NCI-H1105 (cell line): ENCODE results near the gene ALPK3.

Experiments used
- DNase-seq: peaks from one replicate; lab custom pipeline; 2025; lab: John Stamatoyannopoulos, UW

ALPK3 gene

DNA sequence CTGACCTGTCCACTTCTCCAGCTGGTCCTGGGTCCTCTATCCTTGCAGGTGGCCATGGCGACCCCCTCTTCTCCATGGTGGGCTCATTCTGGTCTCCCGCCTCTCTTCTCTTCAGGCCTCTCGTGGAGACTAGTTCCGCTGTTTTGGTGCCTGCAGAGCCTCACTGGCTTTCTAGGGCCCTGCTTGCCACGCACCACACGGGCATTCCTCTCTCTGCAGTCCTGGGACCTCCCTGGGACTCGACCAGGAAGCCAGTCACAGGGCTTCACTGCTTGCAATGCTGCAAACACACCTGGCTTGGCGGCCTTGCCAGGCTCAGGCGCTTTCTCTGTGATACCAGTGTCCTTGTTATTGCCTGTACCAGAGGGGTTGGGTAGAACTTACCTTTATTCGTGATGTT is 76.5 kb downstream of the ALPK3 start:
- DNase-seq = no peak

DNA sequence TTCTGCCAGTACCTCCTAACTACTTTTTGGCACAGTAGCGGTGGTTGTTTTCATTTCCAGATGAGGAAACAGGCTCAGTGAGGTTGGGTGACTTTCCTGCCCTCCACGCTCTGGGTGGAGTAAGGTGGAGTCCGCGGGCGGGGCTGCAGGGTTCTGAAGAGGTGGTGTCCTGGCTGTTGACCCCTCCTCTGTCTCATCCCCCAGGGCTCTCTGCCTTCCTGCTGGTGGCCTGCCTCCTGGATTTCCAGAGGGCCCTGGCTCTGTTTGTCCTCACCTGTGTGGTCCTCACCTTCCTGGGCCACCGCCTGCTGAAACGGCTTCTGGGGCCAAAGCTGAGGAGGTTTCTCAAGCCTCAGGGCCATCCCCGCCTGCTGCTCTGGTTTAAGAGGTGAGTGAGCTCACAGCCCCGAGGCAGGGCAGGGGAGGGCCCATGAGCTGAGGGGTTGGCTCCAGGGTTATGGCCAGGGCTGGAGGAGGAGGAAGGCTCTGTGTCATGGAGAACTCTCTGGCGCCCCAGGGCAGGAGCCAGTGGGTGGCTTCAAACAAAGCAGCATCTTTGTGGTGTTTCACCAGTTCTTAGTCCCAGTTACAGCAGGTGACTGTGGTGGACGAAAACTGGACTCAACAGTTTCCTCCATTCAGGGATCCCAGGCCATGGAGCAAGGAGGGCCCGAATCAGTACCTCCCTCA is 77.7 kb downstream of the ALPK3 start:
- no peak for DNase-seq

DNA sequence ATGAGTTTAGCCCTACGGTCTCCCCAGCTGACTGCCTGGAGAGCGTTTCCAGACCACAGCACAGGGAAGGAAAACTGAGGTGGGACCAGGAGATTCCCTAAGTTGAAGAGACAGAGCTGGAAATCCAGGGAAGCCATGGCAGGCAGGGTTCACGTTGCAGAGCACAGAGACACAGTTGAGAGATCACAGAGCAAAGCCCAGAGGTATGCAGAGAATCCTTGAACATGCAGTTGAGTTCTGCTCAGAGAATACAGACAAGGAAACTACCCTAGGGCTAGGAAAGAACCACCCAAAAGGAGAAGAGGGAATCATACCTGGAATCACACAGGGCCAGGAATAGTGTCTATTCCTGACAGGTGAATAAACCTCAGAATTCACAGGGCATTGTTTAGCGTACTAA is 81.6 kb downstream of the ALPK3 start:
- DNase-seq = no peak

DNA sequence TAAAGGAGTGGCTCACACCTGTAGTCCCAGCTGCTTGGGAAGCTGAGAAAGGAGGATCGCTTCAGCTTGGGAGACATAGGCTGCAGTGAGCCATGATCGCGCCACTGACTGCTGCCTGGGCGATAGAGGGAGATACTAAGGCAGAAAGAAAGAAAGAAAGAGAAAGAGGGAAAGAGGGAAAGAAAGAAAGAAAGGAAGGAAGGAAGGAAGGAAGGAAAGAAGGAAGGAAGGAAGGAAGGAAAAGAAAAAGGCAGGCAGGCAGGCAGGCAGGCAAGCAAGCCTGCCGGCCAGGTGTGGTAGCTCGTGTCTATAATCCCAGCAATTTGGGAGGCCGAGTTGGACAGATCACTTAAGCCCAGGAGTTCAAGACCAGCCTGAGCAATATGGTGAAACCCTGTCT is 82.6 kb downstream of the ALPK3 start:
- DNase-seq = no peak

DNA sequence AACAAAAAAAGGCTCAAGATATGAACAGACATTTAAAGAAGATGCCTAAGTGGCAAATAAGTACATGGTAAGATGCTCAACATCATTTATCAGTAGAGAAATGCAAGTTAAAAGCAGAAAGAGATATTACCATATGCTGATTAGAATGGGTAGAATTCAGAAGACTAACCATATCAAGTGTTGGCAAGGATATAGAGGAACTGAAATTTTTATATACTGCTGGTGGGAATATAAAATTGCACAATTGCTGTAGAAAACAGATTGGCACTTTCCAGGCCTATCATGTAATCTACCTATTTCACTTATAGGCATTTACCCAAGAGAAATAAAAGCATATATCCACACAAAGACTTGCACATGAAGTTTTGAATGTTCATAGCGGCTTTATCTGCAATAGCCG is 84.4 kb downstream of the ALPK3 start:
- no peak for DNase-seq

DNA sequence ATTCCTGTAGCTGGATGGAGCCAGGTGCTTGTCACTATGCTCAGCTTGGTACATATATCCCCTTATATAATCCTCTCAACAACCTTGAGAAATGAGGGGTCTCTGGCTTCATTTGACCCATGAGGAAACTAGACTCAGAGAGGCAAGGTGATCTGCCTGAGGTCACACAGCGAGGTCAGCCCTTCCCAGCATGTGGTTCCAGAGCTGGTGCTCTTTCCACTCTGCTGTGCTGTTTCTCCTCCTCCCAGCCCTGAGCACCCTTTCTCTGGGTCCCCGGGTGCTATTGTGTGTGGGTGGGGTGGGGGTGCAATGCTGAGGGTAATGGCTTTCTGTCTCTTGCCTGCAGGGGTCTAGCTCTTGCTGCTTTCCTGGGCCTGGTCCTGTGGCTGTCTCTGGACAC is 86.6 kb downstream of the ALPK3 start:
- no peak for DNase-seq

DNA sequence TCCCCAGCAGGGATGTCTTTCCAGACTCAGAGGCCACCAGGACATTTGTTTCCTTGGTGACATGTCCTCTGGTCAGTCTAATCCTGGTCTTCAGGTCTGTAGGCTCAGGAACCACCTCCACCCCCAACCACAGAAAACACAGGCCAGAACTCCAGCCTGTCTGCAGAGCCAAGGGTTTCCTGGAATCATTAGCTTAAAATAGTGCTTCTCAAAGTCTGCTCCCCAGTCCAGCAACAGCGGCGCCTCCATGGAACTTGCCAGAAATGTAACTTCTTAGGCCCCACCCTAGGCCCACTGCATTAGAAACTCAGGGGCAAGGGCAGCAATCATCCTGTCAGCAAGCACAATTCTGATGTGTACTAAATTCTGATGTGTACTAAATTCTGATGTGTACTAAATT is 87.3 kb downstream of the ALPK3 start:
- DNase-seq = no peak

DNA sequence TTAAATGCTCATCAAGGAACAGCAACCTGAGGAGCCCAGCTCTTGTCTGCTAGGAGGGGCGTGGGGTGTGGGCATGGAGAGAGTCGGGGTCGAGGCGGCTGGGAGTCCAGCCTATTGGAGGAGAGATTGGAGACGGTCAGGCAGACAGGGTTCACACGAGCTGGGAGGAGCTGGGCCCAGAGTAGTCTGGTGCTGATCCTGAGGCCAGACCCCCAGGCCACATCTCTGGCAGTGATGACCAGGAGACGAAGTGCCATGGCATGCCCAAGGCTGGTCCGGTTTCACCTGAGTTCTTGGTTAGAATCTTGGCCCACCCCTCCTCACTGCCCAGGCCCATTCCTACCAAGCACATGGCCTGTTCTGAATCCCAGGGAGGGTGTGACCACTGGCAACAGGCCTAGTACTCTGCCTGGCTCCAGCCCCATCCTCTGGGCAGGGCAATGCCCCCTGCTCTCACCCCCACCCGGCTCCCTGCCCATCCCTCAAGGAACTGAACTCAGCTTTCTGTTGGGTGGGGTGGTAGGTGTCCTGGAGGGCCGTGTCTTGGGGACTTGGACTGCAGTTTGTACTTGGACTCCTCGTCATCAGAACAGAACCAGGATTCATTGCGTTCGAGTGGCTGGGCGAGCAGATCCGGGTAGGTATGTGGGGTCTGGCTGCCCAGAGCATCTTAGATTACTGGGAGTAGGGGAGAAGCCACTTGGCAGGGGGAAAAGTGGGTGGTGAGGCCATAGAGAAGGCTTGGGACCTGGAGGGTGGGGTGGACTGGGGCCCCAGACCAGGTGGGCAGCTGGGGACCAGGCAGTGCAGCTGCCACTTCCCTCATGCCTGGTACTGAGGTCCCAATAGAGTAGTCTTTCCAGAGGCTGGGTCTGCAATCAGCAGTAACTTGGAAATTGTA is 88.1 kb downstream of the ALPK3 start:
- DNase-seq = no peak

DNA sequence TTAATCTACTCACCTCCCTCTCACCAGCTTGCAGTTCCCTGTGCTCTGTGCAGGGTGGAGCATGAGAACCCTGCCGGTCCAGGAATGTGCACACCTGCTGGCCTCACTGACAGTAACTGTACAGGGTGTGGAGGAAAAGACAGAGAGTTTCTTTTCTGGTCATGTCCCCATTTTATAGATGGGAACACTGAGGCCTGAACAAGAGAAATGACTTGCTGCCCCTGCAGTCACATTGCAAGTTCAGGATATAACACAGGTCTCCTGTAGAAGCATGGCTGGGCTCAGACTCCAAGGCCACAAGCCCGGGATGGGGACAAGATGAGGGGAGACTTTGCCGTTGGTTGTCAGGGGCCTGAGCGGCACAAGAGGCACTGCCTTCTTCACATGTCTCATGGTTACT is 90.6 kb downstream of the ALPK3 start:
- no peak for DNase-seq

DNA sequence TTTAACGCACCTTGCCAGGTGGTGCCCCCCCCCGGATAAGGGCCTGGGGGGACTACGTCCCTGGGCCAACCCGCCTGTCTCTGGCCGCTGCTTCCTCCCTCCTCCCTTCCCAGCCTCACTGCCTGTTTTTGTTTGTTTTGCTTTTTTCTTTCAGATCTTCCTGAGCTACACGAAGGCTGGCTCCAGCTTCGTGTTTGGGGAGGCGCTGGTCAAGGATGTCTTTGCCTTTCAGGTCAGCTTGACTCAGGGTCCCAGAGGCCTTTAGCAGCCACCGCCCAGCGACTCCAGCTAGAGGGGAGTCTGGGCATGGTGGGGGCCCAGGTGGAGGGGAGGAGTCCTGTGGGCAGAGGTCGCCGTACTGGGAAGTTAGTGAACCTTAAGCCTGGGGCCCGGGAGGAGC is 91.4 kb downstream of the ALPK3 start:
- no peak for DNase-seq

DNA sequence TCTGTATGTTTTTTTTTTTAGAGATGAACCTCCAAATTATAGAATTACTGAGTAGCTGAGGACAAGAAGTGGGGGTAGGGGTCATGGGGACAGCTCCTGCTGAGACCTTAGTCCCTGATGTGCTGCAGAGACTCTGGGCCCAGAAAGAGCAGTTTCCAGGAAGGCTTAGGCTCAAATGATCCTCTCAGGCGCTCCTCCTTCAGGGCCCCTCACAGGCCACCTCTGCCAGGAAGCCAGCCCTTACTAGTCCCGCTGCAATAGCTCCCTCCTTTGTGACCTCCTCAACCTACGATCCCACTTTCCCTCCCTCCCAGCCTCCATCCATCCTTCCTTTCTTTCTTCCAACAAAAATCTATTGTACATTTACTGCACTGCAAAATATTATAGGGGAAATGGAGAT is 91.9 kb downstream of the ALPK3 start:
- no peak for DNase-seq

DNA sequence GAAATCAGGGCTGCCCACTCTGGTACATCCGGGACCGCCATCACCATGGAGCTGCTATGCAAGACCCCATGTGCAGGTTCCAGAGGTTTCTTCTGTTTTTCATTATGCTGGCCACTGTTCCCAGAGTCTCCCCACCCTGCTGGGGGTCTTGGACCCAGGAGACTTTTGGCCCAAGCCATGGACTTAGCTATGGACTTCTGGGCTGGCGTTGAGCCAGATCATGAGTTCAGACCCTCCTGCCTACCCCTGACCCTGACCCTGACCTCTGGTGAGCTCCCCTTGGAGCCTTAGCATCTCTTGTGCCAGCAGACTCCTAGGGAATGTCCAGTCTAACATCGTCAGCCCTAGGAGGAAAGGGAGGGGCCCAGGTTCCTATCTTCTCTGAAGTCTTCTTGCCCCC is 92.6 kb downstream of the ALPK3 start:
- DNase-seq = no peak

DNA sequence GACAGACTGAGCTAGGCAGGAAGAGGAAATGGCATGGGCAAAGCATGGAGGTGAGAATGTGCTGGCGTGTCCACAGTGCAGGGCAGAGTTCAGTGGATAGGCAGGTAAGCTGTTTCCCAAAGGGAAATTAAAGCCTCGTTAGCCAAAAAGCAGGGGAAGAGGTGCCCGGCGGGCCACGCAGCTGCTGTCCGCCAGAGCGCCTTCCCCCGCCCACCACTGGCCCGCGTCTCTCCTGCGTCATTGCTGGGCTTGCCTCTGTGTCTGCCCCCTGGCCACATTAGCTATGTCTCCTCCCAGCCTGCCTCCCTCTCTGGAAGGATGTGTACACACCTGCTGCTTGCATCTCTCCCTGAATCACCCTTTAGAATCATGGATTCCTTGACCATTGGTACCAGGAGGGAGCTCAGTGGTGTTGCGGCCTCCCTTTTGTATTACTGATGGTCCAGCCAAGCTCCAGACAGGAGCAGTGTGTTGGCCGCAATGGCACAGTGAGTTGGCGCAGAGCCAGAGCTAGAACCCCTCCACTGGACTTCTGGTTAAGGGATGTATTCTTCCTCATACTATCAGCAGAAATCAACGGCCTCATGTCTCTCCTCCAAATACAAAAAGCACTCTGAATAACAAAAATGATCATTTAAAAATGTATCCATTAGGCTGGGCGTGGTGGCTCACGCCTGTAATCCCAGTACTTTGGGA is 93.9 kb downstream of the ALPK3 start:
- peak; percentile 6 for DNase-seq

DNA sequence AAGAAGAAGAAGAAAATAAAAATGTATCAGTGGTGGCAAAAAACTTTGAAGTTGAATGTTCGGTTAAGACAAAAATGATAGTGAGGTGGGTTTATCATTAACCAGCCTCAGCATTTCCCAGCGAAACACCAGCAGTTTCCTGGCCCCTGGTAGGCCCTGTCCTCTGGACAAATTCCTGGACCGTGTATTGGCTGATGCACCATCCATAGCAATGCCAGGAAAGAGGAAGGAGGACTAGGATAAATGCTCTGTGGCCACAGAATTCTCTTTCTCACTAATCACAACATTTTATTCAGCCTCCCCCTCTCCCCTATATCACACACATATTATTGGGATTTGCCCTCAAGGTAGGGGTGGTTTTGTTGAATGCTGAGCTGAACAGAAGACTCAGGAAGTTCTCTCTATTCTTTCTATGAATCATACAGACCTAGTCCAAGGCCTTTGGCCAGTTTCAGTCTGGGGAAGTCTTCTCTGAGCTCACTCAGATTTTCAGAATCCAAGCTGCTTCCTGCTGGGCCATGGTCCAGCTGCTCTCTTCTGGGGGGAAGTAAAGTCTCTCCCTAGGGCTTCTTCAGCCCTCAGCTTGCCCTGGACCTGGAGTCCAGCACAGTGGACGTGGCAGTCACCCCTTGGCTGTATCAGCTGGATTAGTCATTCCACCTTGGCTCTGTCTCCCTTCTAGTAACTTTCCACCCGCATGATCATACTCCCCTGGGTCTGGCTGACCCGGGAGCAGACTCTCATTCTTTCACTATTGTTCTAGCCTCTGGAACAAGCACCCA is 94.9 kb downstream of the ALPK3 start:
- DNase-seq = no peak

DNA sequence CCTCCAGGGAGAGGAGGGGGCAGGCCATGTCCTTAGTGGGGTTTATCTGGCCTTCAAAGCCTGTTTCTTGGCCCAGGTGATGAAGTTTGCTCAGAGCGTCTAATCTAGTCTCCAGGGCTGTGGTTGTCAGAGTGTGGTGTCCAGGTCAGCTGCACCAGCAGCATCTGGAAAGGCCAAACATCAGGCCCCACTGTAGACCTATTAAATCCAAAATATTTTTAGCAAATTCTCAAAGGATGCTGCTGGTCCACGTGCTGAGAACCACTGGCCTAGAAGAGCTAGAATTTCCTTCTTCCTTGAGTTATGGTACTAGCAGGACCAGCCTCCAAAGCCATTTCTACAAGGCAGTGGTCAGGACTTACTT is 96.2 kb downstream of the ALPK3 start:
- no peak for DNase-seq

DNA sequence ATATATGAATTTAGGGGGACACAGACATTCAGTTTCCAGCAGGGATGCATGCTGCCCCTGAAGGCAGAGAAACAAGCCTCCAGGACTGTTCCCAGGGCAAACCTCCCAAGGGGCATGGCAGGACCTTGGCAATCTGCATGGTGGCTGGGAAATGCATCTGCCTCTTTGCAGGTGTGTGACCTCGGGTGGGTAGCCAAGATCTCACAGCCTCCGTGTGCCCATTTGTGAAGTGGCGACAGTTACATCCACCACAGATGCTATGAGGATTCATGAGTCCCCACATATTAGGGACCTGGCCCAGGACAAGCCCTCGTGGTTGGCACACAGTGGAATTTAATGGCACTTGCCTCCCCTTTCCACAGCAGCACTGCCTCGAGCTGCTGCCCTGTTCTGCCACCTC is 97.2 kb downstream of the ALPK3 start:
- no peak for DNase-seq

DNA sequence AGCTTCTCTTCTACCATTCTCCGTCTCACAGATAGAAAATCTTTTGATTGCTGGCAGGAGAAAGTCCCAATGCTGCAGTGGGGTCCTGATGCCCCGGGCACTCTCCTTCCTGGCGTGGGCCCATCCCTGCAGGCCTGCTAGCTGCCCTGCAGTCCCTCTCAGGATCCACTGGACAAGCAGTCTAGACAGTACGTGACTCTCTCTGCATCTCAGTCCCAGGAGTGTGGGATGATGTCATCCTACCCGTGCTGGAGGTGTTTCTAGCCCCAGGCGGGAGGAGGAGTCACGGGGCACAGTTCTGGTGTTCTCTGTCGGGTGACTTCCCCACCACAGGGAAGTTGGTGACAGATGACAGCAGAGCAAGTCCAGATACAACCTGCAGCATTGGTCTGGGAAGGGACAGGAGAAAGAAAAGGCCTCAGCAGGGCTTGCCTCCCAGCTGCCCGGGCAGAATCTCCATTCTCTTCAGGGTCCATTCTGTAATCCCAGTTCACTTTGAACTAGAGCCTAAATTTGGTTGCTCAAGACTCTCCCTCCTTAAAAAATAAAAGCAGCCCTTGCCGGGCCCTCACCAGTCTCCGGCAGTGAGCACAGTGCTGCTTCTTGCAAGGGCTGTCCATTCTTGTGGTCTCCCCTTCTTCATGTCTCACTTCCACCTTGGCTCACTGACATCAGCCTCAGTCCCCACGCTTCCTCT is 97.9 kb downstream of the ALPK3 start:
- DNase-seq = no peak

DNA sequence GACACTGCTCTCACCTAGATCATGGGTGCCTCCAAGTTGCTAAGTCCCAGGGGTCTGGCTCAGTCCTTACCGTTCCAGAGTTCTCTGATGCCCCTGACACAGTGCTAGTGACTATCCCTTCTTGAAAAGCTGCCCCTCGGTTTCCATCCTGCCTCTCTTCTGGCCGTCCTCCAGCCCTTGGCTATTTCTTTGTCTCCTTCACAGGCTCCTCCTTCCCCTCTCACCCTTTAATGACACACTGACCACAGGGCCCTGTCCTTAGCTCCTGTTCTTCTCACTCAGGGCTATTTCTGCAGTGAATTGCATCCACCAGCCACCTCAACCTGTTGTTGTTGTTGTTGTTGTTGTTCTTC is 98.4 kb downstream of the ALPK3 start:
- no peak for DNase-seq

DNA sequence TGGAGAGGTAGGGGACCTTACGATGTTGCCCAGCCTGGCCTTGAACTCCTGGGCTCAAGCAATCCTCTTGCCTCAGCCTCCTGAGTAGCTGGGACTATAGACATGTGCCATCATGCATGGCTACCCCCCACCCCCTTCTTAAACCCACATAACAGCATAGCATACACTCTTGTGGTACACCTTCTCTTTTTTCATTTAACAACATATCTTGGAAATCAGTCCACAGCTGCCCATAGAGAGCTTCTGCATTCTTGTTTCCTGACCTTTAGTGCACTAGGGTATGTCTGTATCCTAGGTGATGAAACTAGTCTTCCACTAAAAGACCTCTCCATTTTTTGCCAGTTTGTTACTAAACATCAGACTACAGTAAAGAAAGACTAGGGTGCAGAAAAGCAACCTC is 100.3 kb downstream of the ALPK3 start:
- DNase-seq = no peak

DNA sequence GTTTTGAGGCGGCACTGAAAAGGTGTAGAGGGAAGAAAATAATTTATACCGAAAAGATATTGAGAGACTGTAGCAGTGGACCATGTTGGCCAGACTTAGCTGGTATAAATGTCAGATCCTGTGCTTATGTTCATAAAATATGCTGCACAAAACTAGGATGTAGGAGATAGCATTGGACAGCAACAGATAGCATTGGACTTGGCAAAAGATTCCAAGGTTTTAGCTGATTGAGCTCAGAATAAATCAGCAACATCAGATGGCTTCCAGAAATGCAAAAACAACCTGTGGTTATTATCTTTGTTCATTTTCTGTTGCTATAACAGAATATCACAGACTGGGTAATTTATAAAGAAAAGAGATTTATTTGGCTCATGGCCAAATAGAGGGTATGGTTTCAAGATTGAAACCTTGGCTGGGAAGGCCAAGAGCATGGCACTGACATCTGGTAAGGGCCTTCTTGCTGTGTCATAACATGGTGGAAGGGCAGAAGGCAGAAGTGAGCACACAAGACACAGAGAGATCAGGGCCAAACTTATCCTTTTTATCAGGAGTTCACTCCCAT is 102.0 kb downstream of the ALPK3 start:
- DNase-seq = no peak

DNA sequence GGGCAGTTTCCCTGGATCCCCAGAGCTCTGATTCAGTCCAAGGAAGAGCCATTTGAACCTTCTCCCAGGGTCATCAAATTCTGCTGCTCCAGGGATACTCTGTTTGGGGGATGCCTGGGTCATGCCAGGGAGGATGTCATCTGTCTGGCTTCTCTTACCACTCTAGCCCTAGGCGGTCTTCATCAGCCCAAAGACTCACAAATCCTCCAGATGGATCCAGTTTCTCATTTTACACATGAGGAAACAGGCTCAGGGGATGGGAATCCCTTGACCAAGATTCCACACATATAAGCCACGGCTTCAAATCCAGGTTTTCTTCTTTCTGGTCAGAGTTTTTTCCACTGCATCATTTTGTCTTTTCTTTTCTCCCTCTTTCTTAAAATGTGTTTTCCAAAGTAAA is 104.0 kb downstream of the ALPK3 start:
- DNase-seq = no peak

DNA sequence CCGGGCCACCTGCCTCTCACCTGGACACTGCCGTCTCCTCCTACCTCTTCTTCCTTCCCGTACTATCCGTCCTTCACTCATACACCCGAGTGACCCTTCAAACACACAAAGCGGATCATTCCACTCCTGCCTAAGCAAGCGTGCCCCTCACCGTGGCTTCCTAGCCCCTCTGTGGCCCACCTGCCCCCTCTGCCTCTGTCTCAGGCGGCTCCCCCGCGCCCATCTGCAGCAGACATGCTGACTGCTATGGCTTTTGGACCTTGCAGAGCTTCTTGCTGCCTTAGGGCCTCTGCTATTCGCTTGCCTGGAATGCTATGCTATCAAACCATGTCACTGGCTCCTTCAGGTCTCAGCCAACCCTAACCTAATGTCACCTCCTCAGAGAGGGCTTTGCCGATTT is 105.4 kb downstream of the ALPK3 start:
- DNase-seq = no peak
